SK-N-SH (cell line): Measurements from ENCODE around the gene LCP2. TPM values are rescaled to one million over a fixed set of nuclear protein-coding genes. Genes with fewer than 3 reads are reported as not detected.

Source experiments
- CTCF ChIA-PET: fragments of 300-600, 350-600 bp; formaldehyde crosslinking; extraction: SDS; loops from one replicate; lab custom pipeline; 2021; lab: Yijun Ruan, JAX
- POLR2A ChIA-PET: fragments of 350-600 bp; sonication (Branson Sonifier 250); formaldehyde crosslinking; extraction: SDS; loops from one replicate; lab custom pipeline; 2020; ENCODE audit warnings: antibody characterized with exemption, inconsistent platforms; lab: Yijun Ruan, JAX
- DNase-seq: peaks from one replicate; pipeline ENCODE4 v3.0.0; 2012
- H2AFZ ChIP-seq: fragments of 200-600 bp; sonication (generic); 2 replicates; pipeline ENCODE4 v1.8.1; 2016; ENCODE audit warnings: antibody characterized with exemption, mild to moderate bottlenecking, low read depth
- H3F3A ChIP-seq: fragments of 200-600 bp; sonication (generic); replicated peaks from 2 replicates; pipeline ENCODE3; 2016; ENCODE audit warnings: antibody characterized with exemption, mild to moderate bottlenecking; ENCODE audit not compliant: insufficient read depth
- H3K27ac ChIP-seq, 2 experiments: fragments of 200-500 bp in 1 of 2; fragments of 200-600 bp in 1 of 2; sonication (Bioruptor generic) in 1 of 2; sonication (generic), shearing (Covaris generic) in 1 of 2; 2 replicates each; pipeline versions ENCODE4 v1.5.1 to v1.6.1; 2014 to 2016; ENCODE audit warnings: low read depth in 2 of 2, inconsistent platforms in 1 of 2, low read length in 1 of 2, mild to moderate bottlenecking in 1 of 2, mixed read lengths in 1 of 2
- H3K27me3 ChIP-seq: fragments of 200-600 bp; sonication (generic), shearing (Covaris generic); 2 replicates; pipeline ENCODE4 v1.6.1; 2016; ENCODE audit warnings: mixed run types; ENCODE audit not compliant: insufficient read depth
- H3K36me3 ChIP-seq, 2 experiments: fragments of 200-500 bp in 1 of 2; fragments of 200-600 bp in 1 of 2; sonication (Bioruptor generic) in 1 of 2; sonication (generic) in 1 of 2; replicated peaks in 1 of 2; 2 replicates each; pipeline versions ENCODE3 to v1.5.1; 2014 to 2016; ENCODE audit warnings: low read length in 1 of 2, mild to moderate bottlenecking in 1 of 2; ENCODE audit not compliant: insufficient read depth in 2 of 2, control insufficient read depth in 1 of 2
- H3K4me1 ChIP-seq, 2 experiments: fragments of 200-500 bp in 1 of 2; fragments of 200-600 bp in 1 of 2; sonication (Bioruptor generic) in 1 of 2; sonication (generic), shearing (Covaris generic) in 1 of 2; 2 replicates each; pipeline versions ENCODE4 v1.5.1 to v1.6.1; 2014 to 2016; ENCODE audit warnings: low read depth in 1 of 2, low read length in 1 of 2, mixed run types in 1 of 2; ENCODE audit not compliant: insufficient read depth in 2 of 2, control insufficient read depth in 1 of 2
- H3K4me2 ChIP-seq: fragments of 200-600 bp; sonication (generic), shearing (Covaris generic); 2 replicates; pipeline ENCODE4 v1.6.1; 2017; ENCODE audit warnings: mixed run types
- H3K4me3 ChIP-seq, 2 experiments: fragments of 200-500 bp in 1 of 2; fragments of 200-600 bp in 1 of 2; sonication (Bioruptor generic) in 1 of 2; sonication (generic), shearing (Covaris generic) in 1 of 2; 2 replicates each; pipeline versions ENCODE4 v1.5.1 to v1.8.1; 2014 to 2016; ENCODE audit warnings: low read depth in 2 of 2, inconsistent platforms in 1 of 2, low read length in 1 of 2, mild to moderate bottlenecking in 1 of 2, mixed read lengths in 1 of 2, moderate library complexity in 1 of 2
- H3K79me2 ChIP-seq: fragments of 200-600 bp; sonication (generic); 2 replicates; pipeline ENCODE4 v1.8.1; 2017; ENCODE audit warnings: mild to moderate bottlenecking; ENCODE audit not compliant: insufficient read depth
- H3K9ac ChIP-seq: fragments of 200-600 bp; sonication (generic); 2 replicates; pipeline ENCODE4 v1.6.1; 2017; ENCODE audit warnings: mixed run types
- H3K9me2 ChIP-seq: fragments of 200-600 bp; sonication (generic); 2 replicates; pipeline ENCODE4 v1.6.1; 2017; ENCODE audit warnings: mixed run types
- H3K9me3 ChIP-seq: fragments of 200-600 bp; sonication (generic); 2 replicates; pipeline ENCODE4 v1.6.1; 2017; ENCODE audit warnings: mixed run types, mild to moderate bottlenecking, moderate library complexity
- H4K20me1 ChIP-seq: fragments of 200-600 bp; sonication (generic); 2 replicates; pipeline ENCODE4 v1.6.1; 2017; ENCODE audit warnings: mild to moderate bottlenecking, mixed run types; ENCODE audit not compliant: insufficient read depth
- EP300 ChIP-seq, 2 experiments: IDR thresholded peaks; 2 replicates each; pipeline versions ENCODE4 v1.4.0 to v1.6.1; 2012; ENCODE audit warnings: borderline replicate concordance in 1 of 2, low read depth in 1 of 2, low read length in 1 of 2
- EZH2phosphoT487 ChIP-seq: fragments of 200-600 bp; sonication (generic); IDR thresholded peaks from 2 replicates; pipeline ENCODE4 v1.6.1; 2017; ENCODE audit warnings: low read depth, mixed run types, mild to moderate bottlenecking, antibody characterized with exemption, moderate library complexity, borderline replicate concordance
- FOXJ3 ChIP-seq: sonication (generic); formaldehyde crosslinking; IDR thresholded peaks from 2 replicates; pipeline ENCODE4 v1.5.1; 2020; ENCODE audit warnings: mild to moderate bottlenecking, missing genetic modification reagents
- MXI1 ChIP-seq: IDR thresholded peaks from 2 replicates; pipeline ENCODE4 v1.6.1; 2012; ENCODE audit warnings: mild to moderate bottlenecking, low read depth, low read length, improper control_type of control experiment
- NFIC ChIP-seq: IDR thresholded peaks from 2 replicates; pipeline ENCODE4 v1.4.0; 2012; ENCODE audit warnings: borderline replicate concordance
- RAD21 ChIP-seq: IDR thresholded peaks from 2 replicates; pipeline ENCODE4 v1.6.1; 2012; ENCODE audit warnings: mild to moderate bottlenecking, low read length
- RXRA ChIP-seq: IDR thresholded peaks from 2 replicates; pipeline ENCODE4 v1.4.0; 2012; ENCODE audit warnings: low read depth, mild to moderate bottlenecking, borderline replicate concordance
- SMC3 ChIP-seq: IDR thresholded peaks from 2 replicates; pipeline ENCODE4 v1.6.1; 2012; ENCODE audit warnings: low read depth, low read length, improper control_type of control experiment
- TAF1 ChIP-seq: IDR thresholded peaks from 2 replicates; pipeline ENCODE4 v1.6.1; 2012; ENCODE audit warnings: low read depth, mild to moderate bottlenecking, low read length, moderate library complexity, borderline replicate concordance
- YY1 ChIP-seq: IDR thresholded peaks from 2 replicates; pipeline ENCODE4 v1.4.0; 2012; ENCODE audit warnings: low read depth, mild to moderate bottlenecking
- WGBS: methylation state at CpG from one replicate; pipeline ENCODE4 v1.1.6; 2017; ENCODE audit warnings: low lambda C conversion rate; 5-methylcytosine and 5-hydroxymethylcytosine counted together
- polyA plus RNA-seq, 3 experiments: library from polyadenylated mRNA; depleted of rRNA; stranded (reverse); fragments of >200 nt; gene quantifications; 2 replicates each; pipeline ENCODE4 v1.2.3, GENCODE V29; 2012
- TF ChIP-seq, protein P1 (sequence below): IDR thresholded peaks from 2 replicates; pipeline ENCODE4; 2012
- TF ChIP-seq, protein P2 (sequence below): IDR thresholded peaks from 2 replicates; pipeline ENCODE4 v1.4.0; 2012; ENCODE audit warnings: low read depth, borderline replicate concordance
- TF ChIP-seq, protein P3 (sequence below): fragments of 150-350 bp; IDR thresholded peaks from 2 replicates; pipeline ENCODE4 v1.6.1; 2017; ENCODE audit warnings: antibody characterized with exemption, low read length, low read depth, borderline replicate concordance
- TF ChIP-seq, protein P4 (sequence below): IDR thresholded peaks from 2 replicates; pipeline ENCODE4 v1.4.0; 2012; ENCODE audit warnings: low read depth
- TF ChIP-seq, protein P5 (sequence below): fragments of 200-600 bp; sonication (generic); IDR thresholded peaks from 2 replicates; pipeline ENCODE4 v1.6.1; 2017; ENCODE audit warnings: antibody characterized with exemption, mild to moderate bottlenecking, moderate library complexity
- TF ChIP-seq, protein P6 (sequence below): IDR thresholded peaks from 2 replicates; pipeline ENCODE4 v1.6.1; 2012; ENCODE audit warnings: mild to moderate bottlenecking, low read depth, low read length, moderate library complexity

Gene LCP2
- polyA plus RNA-seq, 1 of the 3 experiments (the other 2 are of a cell fraction) = not detected

DNA sequence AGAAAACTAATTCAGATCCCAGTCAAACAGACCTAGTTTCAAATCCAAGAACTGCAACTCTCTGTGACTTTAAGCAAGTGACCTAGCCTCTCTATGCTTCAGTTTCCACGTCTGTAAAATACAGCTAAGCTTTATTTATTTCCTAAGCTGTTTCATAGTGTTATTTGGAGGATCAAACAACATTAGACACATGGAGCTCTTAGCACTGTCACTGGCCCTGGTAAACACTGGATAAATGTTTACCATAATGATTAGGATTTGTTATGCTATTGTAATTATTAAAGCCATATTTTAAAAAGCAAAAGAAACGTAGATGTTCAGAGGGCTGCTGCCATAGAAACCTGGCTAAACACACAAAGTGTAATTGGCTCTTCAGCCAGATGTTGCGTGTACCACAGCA is 91.4 kb downstream of the LCP2 start:
- Histone ChIP-seq H3K27ac (no peak overlapping the region), H3K27me3 (no peaks in the 10 kb centered on the region; the same call in 1 of the 2 replicates), H4K20me1 (no peaks in the 10 kb centered on the region)
- WGBS = 35% methylated on average over 3 of the region's 3 CpGs
- POLR2A ChIA-PET = no interaction called here
- TF ChIP-seq SMC3 (no peak), NFIC (no peak), RAD21 (no peak), FOXJ3 (no peak), RXRA (no peak), TAF1 (no peak), YY1 (no peak)
- TF ChIP-seq, protein P1, sequence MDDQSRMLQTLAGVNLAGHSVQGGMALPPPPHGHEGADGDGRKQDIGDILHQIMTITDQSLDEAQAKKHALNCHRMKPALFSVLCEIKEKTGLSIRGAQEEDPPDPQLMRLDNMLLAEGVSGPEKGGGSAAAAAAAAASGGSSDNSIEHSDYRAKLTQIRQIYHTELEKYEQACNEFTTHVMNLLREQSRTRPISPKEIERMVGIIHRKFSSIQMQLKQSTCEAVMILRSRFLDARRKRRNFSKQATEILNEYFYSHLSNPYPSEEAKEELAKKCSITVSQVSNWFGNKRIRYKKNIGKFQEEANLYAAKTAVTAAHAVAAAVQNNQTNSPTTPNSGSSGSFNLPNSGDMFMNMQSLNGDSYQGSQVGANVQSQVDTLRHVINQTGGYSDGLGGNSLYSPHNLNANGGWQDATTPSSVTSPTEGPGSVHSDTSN = no peak
- TF ChIP-seq, protein P2, sequence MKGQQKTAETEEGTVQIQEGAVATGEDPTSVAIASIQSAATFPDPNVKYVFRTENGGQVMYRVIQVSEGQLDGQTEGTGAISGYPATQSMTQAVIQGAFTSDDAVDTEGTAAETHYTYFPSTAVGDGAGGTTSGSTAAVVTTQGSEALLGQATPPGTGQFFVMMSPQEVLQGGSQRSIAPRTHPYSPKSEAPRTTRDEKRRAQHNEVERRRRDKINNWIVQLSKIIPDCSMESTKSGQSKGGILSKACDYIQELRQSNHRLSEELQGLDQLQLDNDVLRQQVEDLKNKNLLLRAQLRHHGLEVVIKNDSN = no peak
- TF ChIP-seq, protein P3, sequence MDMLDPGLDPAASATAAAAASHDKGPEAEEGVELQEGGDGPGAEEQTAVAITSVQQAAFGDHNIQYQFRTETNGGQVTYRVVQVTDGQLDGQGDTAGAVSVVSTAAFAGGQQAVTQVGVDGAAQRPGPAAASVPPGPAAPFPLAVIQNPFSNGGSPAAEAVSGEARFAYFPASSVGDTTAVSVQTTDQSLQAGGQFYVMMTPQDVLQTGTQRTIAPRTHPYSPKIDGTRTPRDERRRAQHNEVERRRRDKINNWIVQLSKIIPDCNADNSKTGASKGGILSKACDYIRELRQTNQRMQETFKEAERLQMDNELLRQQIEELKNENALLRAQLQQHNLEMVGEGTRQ = no peak
- TF ChIP-seq, protein P4, sequence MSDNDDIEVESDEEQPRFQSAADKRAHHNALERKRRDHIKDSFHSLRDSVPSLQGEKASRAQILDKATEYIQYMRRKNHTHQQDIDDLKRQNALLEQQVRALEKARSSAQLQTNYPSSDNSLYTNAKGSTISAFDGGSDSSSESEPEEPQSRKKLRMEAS = no peak
- TF ChIP-seq, all 33 proteins: peak for 0
- no peaks in the 10 kb centered on the region for H3K9me2 ChIP-seq
- H3K4me1 ChIP-seq = no peaks in the 10 kb centered on the region
- CTCF ChIA-PET = interaction anchor here (0.8 to 1.7 kb wide), 3 partner anchors 10 to 106 kb away, joined by 3 to 11 read pairs (median 5); no protein-coding TSS in a partner anchor
- DNase-seq = no peak
- no peaks in the 10 kb centered on the region for H3K79me2 ChIP-seq
- H3K4me3 ChIP-seq = no peak overlapping the region
- H2AFZ ChIP-seq = no peak overlapping the region
- H3F3A ChIP-seq = no peaks in the 10 kb centered on the region
- H3K9ac ChIP-seq = no peak overlapping the region
- no peaks in the 10 kb centered on the region for H3K36me3 ChIP-seq
- H3K9me3 ChIP-seq = no peaks in the 10 kb centered on the region; the same call in 1 of the 2 replicates
- H3K4me2 ChIP-seq = no peak overlapping the region

DNA sequence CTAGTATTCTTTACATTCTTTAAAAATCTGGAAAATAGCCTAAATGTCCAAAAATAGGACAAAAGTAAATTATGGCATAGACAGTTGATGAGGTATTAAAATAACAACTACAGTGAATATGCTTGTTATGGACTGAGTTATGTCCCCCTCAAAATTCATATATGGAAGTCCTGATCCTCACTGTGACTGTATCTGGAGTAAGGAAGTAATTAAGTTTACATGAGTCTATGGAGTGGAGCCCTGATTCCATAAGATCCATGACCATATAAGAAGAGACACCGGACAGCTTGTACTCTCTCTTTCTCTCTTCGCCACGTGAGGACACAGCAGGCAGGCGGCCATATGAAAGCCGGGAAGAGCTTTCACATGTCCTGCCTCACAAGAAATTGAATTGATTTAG is 93.4 kb downstream of the LCP2 start:
- Histone ChIP-seq H3K9ac (no peak overlapping the region), H3K4me3 (no peak overlapping the region), H3K27me3 (no peaks in the 10 kb centered on the region; the same call in 1 of the 2 replicates), H3K4me2 (no peak overlapping the region), H3K36me3 (no peaks in the 10 kb centered on the region), H3K9me2 (no peaks in the 10 kb centered on the region), H3K4me1 (no peaks in the 10 kb centered on the region; a peak in 1 of 4 replicates), H3K9me3 (no peaks in the 10 kb centered on the region), H3K79me2 (no peaks in the 10 kb centered on the region), H2AFZ (no peak overlapping the region), H3F3A (no peaks in the 10 kb centered on the region), H4K20me1 (no peaks in the 10 kb centered on the region), H3K27ac (no peak overlapping the region)
- POLR2A ChIA-PET = no interaction called here
- DNase-seq = no peak
- CTCF ChIA-PET = no interaction called here
- 74% methylated on average over 5 of the region's 5 CpGs for WGBS
- TF ChIP-seq YY1 (no peak), RXRA (no peak), RAD21 (no peak), EP300 (IDR thresholded peaks at IDR 0.05; ENCODE audit: borderline replicate concordance in 1 of 2, low read depth in 1 of 2, low read length in 1 of 2) (no peak), EZH2phosphoT487 (no peak), MXI1 (no peak)
- TF ChIP-seq, protein P5, sequence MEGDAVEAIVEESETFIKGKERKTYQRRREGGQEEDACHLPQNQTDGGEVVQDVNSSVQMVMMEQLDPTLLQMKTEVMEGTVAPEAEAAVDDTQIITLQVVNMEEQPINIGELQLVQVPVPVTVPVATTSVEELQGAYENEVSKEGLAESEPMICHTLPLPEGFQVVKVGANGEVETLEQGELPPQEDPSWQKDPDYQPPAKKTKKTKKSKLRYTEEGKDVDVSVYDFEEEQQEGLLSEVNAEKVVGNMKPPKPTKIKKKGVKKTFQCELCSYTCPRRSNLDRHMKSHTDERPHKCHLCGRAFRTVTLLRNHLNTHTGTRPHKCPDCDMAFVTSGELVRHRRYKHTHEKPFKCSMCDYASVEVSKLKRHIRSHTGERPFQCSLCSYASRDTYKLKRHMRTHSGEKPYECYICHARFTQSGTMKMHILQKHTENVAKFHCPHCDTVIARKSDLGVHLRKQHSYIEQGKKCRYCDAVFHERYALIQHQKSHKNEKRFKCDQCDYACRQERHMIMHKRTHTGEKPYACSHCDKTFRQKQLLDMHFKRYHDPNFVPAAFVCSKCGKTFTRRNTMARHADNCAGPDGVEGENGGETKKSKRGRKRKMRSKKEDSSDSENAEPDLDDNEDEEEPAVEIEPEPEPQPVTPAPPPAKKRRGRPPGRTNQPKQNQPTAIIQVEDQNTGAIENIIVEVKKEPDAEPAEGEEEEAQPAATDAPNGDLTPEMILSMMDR = no peak
- TF ChIP-seq, protein P6, sequence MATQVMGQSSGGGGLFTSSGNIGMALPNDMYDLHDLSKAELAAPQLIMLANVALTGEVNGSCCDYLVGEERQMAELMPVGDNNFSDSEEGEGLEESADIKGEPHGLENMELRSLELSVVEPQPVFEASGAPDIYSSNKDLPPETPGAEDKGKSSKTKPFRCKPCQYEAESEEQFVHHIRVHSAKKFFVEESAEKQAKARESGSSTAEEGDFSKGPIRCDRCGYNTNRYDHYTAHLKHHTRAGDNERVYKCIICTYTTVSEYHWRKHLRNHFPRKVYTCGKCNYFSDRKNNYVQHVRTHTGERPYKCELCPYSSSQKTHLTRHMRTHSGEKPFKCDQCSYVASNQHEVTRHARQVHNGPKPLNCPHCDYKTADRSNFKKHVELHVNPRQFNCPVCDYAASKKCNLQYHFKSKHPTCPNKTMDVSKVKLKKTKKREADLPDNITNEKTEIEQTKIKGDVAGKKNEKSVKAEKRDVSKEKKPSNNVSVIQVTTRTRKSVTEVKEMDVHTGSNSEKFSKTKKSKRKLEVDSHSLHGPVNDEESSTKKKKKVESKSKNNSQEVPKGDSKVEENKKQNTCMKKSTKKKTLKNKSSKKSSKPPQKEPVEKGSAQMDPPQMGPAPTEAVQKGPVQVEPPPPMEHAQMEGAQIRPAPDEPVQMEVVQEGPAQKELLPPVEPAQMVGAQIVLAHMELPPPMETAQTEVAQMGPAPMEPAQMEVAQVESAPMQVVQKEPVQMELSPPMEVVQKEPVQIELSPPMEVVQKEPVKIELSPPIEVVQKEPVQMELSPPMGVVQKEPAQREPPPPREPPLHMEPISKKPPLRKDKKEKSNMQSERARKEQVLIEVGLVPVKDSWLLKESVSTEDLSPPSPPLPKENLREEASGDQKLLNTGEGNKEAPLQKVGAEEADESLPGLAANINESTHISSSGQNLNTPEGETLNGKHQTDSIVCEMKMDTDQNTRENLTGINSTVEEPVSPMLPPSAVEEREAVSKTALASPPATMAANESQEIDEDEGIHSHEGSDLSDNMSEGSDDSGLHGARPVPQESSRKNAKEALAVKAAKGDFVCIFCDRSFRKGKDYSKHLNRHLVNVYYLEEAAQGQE = no peak
- TF ChIP-seq, protein P2 = no peak
